ENCODE results near the gene SLC6A19. TPM values are rescaled to one million over a fixed set of nuclear protein-coding genes. Genes with fewer than 3 reads are reported as not detected.
A peak's percentile ranks its signal among the peaks of the same experiment; 100 is the strongest.

SLC6A19 gene
- polyA plus RNA-seq, 3 donors: not detected

- H3K27ac Mint-ChIP-seq: no peak overlapping the region
- Histone ChIP-seq H3K36me3 (replicated peaks in 1 of 2; ENCODE audit: control insufficient read depth in 1 of 2, insufficient read depth in 2 of 2, low read length in 2 of 2) (no peaks in the 10 kb centered on the region), H3K9ac (ENCODE audit: insufficient read depth, low read length, poor library complexity, severe bottlenecking) (no peak overlapping the region), H3K79me2 (ENCODE audit: insufficient read depth, low read length) (no peaks in the 10 kb centered on the region), H2AFZ (ENCODE audit: insufficient read depth, low read depth, low read length, poor library complexity, severe bottlenecking) (no peak overlapping the region), H3K27ac (ENCODE audit: low read depth in 1 of 2, low read length in 2 of 2) (no peak overlapping the region), H3K4me2 (replicated peaks; ENCODE audit: extremely low read depth, low read length, poor library complexity, severe bottlenecking) (no peak overlapping the region), H3K4me1 (ENCODE audit: control insufficient read depth in 1 of 2, insufficient read depth in 2 of 2, low read length in 2 of 2) (peaks cover 12% of the 10 kb centered on the region in 2 donors), H4K20me1 (ENCODE audit: insufficient read depth, low read length) (no peaks in the 10 kb centered on the region), H3K27me3 (ENCODE audit: control insufficient read depth in 2 of 2, insufficient read depth in 2 of 2, low read length in 2 of 2) (peaks cover 0 to 8% of the 10 kb centered on the region in 2 donors), H3K9me3 (replicated peaks in 1 of 2; ENCODE audit: control insufficient read depth in 1 of 2, insufficient read depth in 1 of 2, low read length in 2 of 2) (no peaks in the 10 kb centered on the region), H3K4me3 (replicated peaks in 1 of 3; ENCODE audit: low read depth in 2 of 3, low read length in 3 of 3) (no peak overlapping the region)
- no peaks in the 10 kb centered on the region for H3K36me3 Mint-ChIP-seq
- H3K4me3 Mint-ChIP-seq: no peak overlapping the region
- peaks cover 0 to 4% (median 0%) of the 10 kb centered on the region in 7 donors for H3K9me3 Mint-ChIP-seq
- H3K27me3 Mint-ChIP-seq (ENCODE audit: low read depth in 3 of 3): peaks cover 14 to 26% (median 20%) of the 10 kb centered on the region in 3 donors
- no peak for TF ChIP-seq CTCF (IDR thresholded peaks at IDR 0.05)
- 92% methylated on average over 12 of the region's 14 CpGs for WGBS (ENCODE audit: insufficient coverage)
- DNase-seq: no peak
- H3K4me1 Mint-ChIP-seq: peaks cover 12% of the 10 kb centered on the region
- intact Hi-C loops (cut with micrococcal nuclease): no loop called here
Observed at GRCh38 chr5:1163879-1164278, 37.5 kb upstream of the SLC6A19 start.

- no peak for TF ChIP-seq CTCF (IDR thresholded peaks at IDR 0.05)
- Histone ChIP-seq H3K36me3 (replicated peaks in 1 of 2; ENCODE audit: control insufficient read depth in 1 of 2, insufficient read depth in 2 of 2, low read length in 2 of 2) (no peaks in the 10 kb centered on the region), H2AFZ (ENCODE audit: insufficient read depth, low read depth, low read length, poor library complexity, severe bottlenecking) (no peak overlapping the region), H3K4me2 (replicated peaks; ENCODE audit: extremely low read depth, low read length, poor library complexity, severe bottlenecking) (no peak overlapping the region), H3K79me2 (ENCODE audit: insufficient read depth, low read length) (no peaks in the 10 kb centered on the region), H3K27ac (ENCODE audit: low read depth in 1 of 2, low read length in 2 of 2) (no peak overlapping the region), H3K27me3 (ENCODE audit: control insufficient read depth in 2 of 2, insufficient read depth in 2 of 2, low read length in 2 of 2) (peaks cover 0 to 8% of the 10 kb centered on the region in 2 donors), H3K4me3 (replicated peaks in 1 of 3; ENCODE audit: low read depth in 2 of 3, low read length in 3 of 3) (no peak overlapping the region), H3K4me1 (ENCODE audit: control insufficient read depth in 1 of 2, insufficient read depth in 2 of 2, low read length in 2 of 2) (peaks cover 12 to 13% of the 10 kb centered on the region in 2 donors), H3K9me3 (replicated peaks in 1 of 2; ENCODE audit: control insufficient read depth in 1 of 2, insufficient read depth in 1 of 2, low read length in 2 of 2) (no peaks in the 10 kb centered on the region), H3K9ac (ENCODE audit: insufficient read depth, low read length, poor library complexity, severe bottlenecking) (peak overlapping the region; percentile 8), H4K20me1 (ENCODE audit: insufficient read depth, low read length) (no peaks in the 10 kb centered on the region)
- H3K27ac Mint-ChIP-seq: no peak overlapping the region
- intact Hi-C loops (cut with micrococcal nuclease): no loop called here
- no peak for DNase-seq
- no peaks in the 10 kb centered on the region for H3K36me3 Mint-ChIP-seq
- no peak overlapping the region for H3K4me3 Mint-ChIP-seq
- H3K4me1 Mint-ChIP-seq: peaks cover 12% of the 10 kb centered on the region
- peaks cover 11 to 25% (median 12%) of the 10 kb centered on the region in 3 donors for H3K27me3 Mint-ChIP-seq (ENCODE audit: low read depth in 3 of 3)
- 78% methylated on average over 19 of the region's 27 CpGs for WGBS (ENCODE audit: insufficient coverage)
- H3K9me3 Mint-ChIP-seq: peaks cover 0 to 4% (median 0%) of the 10 kb centered on the region in 7 donors
Observed at GRCh38 chr5:1164696-1165630, 36.4 kb upstream of the SLC6A19 start.

Measured in CD14-positive monocyte (primary cell).